Thyroid gland (tissue), 4 donors: ENCODE results near the gene RANBP17. TPM values are rescaled to one million over a fixed set of nuclear protein-coding genes. Genes with fewer than 3 reads are reported as not detected.
"Not testable (repeated sequence)": the region's sequence is repeated elsewhere in the genome, so short reads cannot be mapped to it uniquely, and the experiment has no call there.

Experiments used
- DNase-seq, 2 donors: peaks; one replicate each; pipeline ENCODE4 v3.0.0-alpha.2; 2019
- H3K27ac ChIP-seq, 3 donors: fragments of 200-600 bp; sonication (generic); 1 replicate in 2 of 3; 2 replicates in 1 of 3; pipeline ENCODE4 v1.5.1; 2016 to 2019; ENCODE audit warnings: mild to moderate bottlenecking in 1 of 3, moderate library complexity in 1 of 3
- H3K27me3 ChIP-seq: fragments of 200-600 bp; sonication (generic); one replicate; pipeline ENCODE4 v1.5.1; 2019
- H3K36me3 ChIP-seq, 2 donors: fragments of 200-600 bp; sonication (generic); one replicate each; pipeline ENCODE4 v1.5.1; 2016 to 2019
- H3K4me1 ChIP-seq, 2 donors: fragments of 200-600 bp; sonication (generic); one replicate each; pipeline ENCODE4 v1.5.1; 2017 to 2019
- H3K4me3 ChIP-seq, 3 donors: fragments of 200-600 bp; sonication (generic); replicated peaks in 1 of 3; 1 replicate in 2 of 3; 2 replicates in 1 of 3; pipeline ENCODE4 v1.5.1; 2016; ENCODE audit warnings: mild to moderate bottlenecking in 1 of 3
- H3K9me3 ChIP-seq: fragments of 200-600 bp; sonication (generic); one replicate; pipeline ENCODE4 v1.5.1; 2017
- POLR2A ChIP-seq, 2 donors: fragments of 450-650 bp; IDR thresholded peaks; one replicate each; pipeline ENCODE4 v1.6.1; 2017; ENCODE audit warnings: antibody characterized with exemption in 2 of 2, mild to moderate bottlenecking in 2 of 2, moderate library complexity in 1 of 2
- WGBS, 2 donors: methylation state at CpG; one replicate each; pipeline ENCODE4 v1.1.5; 2017; 5-methylcytosine and 5-hydroxymethylcytosine counted together
- intact Hi-C: fragments of 100-400 bp; cut with DNase I; formaldehyde crosslinking; loops from one replicate; pipeline ENCODE4 v1.15.1; 2023
- total RNA-seq, 4 donors: library from RNA; depleted of rRNA; stranded (reverse); fragments of >200 nt; gene quantifications; one replicate each; pipeline ENCODE4 v1.2.3, GENCODE V29; 2016
- TF ChIP-seq, protein P1 (sequence below), 6 experiments: fragments of 200-600 bp in 3 of 6; fragments of 450-650 bp in 3 of 6; sonication (generic) in 3 of 6; IDR thresholded peaks; one replicate each; pipeline ENCODE4 v1.5.1; 2016 to 2019; ENCODE audit warnings: antibody characterized with exemption in 6 of 6, mild to moderate bottlenecking in 2 of 6, inconsistent platforms in 1 of 6, moderate library complexity in 1 of 6

RANBP17 gene
- total RNA-seq, 4 donors from 2014 or later, result 20.2 to 35.0 (median 26.7) TPM

DNA sequence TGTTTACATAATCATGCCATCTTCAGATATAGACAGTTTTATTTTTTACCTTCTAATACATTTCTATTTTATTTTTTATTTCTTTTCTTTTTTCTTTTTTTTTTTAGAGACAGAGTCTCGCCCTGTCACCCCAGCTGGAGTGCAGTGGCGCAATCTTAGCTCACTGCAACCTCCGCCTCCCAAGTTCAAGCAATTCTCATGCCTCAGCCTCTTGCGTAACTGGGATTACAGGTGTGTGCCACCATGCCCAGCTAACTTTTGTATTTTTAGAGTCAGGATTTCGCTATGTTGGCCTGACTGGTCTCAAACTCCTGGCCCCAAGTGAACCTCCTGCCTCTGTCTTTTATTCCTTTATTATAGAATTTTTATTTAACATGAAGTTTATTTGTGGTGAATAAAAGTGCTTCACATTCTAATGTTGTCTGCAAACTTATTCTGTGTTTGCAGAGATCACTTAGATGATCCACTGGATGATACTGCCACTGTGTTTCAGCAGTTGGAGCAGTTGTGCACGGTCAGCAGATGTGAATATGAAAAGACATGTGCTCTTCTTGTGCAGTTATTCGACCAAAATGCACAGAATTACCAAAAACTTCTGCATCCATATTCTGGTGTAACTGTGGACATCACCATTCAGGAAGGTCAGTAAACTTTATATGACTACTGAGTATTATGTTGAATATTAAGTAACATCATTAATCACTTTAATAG is 62.2 kb downstream of the RANBP17 start:
- H3K4me1 ChIP-seq, result no peaks in the 10 kb centered on the region
- TF ChIP-seq POLR2A (IDR thresholded peaks at IDR 0.05), result no peak
- TF ChIP-seq, protein P1, sequence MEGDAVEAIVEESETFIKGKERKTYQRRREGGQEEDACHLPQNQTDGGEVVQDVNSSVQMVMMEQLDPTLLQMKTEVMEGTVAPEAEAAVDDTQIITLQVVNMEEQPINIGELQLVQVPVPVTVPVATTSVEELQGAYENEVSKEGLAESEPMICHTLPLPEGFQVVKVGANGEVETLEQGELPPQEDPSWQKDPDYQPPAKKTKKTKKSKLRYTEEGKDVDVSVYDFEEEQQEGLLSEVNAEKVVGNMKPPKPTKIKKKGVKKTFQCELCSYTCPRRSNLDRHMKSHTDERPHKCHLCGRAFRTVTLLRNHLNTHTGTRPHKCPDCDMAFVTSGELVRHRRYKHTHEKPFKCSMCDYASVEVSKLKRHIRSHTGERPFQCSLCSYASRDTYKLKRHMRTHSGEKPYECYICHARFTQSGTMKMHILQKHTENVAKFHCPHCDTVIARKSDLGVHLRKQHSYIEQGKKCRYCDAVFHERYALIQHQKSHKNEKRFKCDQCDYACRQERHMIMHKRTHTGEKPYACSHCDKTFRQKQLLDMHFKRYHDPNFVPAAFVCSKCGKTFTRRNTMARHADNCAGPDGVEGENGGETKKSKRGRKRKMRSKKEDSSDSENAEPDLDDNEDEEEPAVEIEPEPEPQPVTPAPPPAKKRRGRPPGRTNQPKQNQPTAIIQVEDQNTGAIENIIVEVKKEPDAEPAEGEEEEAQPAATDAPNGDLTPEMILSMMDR (IDR thresholded peaks at IDR 0.05), result no peak
- no peak overlapping the region for H3K4me3 ChIP-seq
- no peak for DNase-seq
- WGBS, 2 donors, result 94 to 98% methylated on average over 7 of the region's 7 CpGs
- no peak overlapping the region for H3K27ac ChIP-seq
- H3K27me3 ChIP-seq, result no peaks in the 10 kb centered on the region
- H3K9me3 ChIP-seq, result no peaks in the 10 kb centered on the region
- H3K36me3 ChIP-seq, result no peaks in the 10 kb centered on the region
- intact Hi-C loops, result no loop called here

DNA sequence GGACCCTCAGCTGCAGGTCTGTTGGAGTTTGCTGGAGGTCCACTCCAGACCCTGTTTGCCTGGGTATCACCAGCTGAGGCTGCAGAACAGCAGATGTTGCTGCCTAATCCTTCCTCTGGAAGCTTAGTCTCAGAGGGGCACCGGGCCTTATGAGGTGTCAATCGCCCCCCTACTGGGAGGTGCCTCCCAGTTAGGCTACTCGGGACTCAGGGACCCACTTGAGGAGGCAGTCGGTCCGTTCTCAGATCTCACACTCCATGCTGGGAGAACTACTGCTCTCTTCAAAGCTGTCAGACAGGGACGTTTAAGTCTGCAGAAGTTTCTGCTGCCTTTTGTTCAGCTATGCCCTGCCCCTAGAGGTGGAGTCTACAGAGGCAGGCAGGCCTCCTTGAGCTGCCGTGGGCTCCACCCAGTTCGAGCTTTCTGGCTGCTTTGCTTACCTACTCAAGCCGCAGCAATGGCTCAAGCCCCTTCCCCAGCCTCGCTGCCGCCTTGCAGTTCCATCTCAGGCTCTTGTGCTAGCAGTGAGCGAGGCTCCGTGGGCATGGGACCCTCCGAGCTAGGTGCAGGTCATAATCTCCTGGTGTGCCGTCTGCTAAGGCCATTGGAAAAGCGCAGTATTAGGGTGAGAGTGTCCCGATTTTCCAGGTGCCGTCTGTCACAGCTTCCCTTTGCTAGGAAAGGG is 73.9 kb downstream of the RANBP17 start:
- H3K4me3 ChIP-seq, DNase-seq, H3K36me3 ChIP-seq, H3K27ac ChIP-seq, H3K27me3 ChIP-seq, H3K9me3 ChIP-seq, H3K4me1 ChIP-seq, intact Hi-C loops: not testable (repeated sequence)
- WGBS, 2 donors, result 87 to 92% methylated on average over 10 to 18 of the region's 18 CpGs

DNA sequence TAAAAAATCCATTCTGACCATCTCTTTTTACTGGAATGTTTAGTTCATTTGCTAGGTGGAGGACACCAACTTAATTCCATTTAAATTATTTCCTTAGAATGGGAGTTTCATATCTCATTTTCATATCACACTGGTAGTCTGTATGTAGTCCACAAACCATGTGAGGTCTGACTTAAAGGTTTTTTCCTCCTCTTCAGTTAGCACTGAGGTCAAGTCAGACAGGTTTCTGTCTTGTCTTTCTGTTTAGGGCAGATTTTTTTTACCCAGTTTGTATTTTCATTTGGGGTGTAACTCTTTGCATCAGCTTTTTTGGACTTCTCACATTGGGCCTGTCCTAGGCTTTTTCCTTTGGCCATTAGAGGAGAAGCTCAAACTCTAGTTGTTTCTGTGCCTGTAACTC is 75.3 kb downstream of the RANBP17 start:
- TF ChIP-seq, protein P1 (IDR thresholded peaks at IDR 0.05), result no peak
- TF ChIP-seq POLR2A (IDR thresholded peaks at IDR 0.05), result no peak
- H3K27me3 ChIP-seq, result no peaks in the 10 kb centered on the region
- H3K27ac ChIP-seq, result no peak overlapping the region
- H3K4me1 ChIP-seq, result no peaks in the 10 kb centered on the region
- H3K9me3 ChIP-seq, result no peaks in the 10 kb centered on the region
- intact Hi-C loops, result no loop called here
- DNase-seq, result no peak
- no peaks in the 10 kb centered on the region for H3K36me3 ChIP-seq
- H3K4me3 ChIP-seq, result no peak overlapping the region

DNA sequence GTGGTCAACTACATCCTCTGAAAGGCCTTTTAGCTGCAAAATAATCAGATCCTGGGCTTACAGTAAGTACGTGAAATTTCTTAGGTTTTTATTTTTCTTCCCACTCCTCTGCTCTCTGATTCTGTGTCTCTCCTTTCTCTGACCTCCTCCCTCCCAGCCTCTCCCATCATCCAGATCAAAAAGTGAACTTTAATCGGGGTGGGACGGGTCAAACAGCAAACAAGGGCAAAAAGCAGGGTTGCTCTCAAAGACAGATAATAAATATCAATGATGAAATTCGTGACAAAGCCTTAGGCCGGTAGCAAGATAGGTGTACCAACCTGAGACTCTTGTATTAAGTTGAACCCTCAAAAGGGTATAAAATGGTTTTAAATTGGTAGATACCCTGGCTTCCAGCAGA is 76.1 kb downstream of the RANBP17 start:
- no peak for TF ChIP-seq POLR2A (IDR thresholded peaks at IDR 0.05)
- TF ChIP-seq, protein P1 (IDR thresholded peaks at IDR 0.05), result no peak
- Histone ChIP-seq H3K4me1 (no peaks in the 10 kb centered on the region), H3K27me3 (no peaks in the 10 kb centered on the region), H3K4me3 (no peak overlapping the region), H3K9me3 (no peaks in the 10 kb centered on the region), H3K27ac (no peak overlapping the region), H3K36me3 (no peaks in the 10 kb centered on the region)
- WGBS, 2 donors, result 84 to 97% methylated on average over 5 of the region's 5 CpGs
- intact Hi-C loops, result no loop called here
- no peak for DNase-seq

DNA sequence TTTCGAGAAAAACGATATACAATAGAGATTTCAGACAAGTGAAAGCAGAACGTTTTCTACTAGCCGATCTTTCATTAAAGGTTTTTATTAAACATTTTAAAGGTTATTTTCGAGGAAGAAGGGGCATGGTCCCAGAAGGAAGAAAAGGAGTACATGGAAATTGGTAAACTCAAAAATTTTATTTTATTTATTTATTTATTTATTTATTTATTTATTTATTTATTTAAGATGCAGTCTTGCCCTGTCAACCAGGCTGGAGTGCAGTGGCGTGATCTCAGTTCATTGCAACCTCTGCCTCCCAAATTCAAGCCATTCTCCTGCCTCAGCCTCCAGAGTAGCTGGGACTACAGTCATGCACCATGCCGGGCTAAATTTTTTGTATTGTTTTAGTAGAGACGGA is 77.4 kb downstream of the RANBP17 start:
- no peaks in the 10 kb centered on the region for H3K36me3 ChIP-seq
- WGBS, 2 donors, result 87 to 96% methylated on average over 8 of the region's 8 CpGs
- no peaks in the 10 kb centered on the region for H3K27me3 ChIP-seq
- intact Hi-C loops, result no loop called here
- H3K4me1 ChIP-seq, result no peaks in the 10 kb centered on the region
- TF ChIP-seq POLR2A (IDR thresholded peaks at IDR 0.05), result no peak
- TF ChIP-seq, protein P1 (IDR thresholded peaks at IDR 0.05), result no peak
- H3K4me3 ChIP-seq, result no peak overlapping the region
- no peaks in the 10 kb centered on the region for H3K9me3 ChIP-seq
- no peak overlapping the region for H3K27ac ChIP-seq
- no peak for DNase-seq
